GM23338 (cell line): Measurements from ENCODE around the gene BRSK2. TPM values are rescaled to one million over a fixed set of nuclear protein-coding genes. Genes with fewer than 3 reads are reported as not detected.

ENCODE experiments used
- ATAC-seq: fragments of 200-7000 bp; cut with Tn5 transposase; 3 replicates; pipeline ENCODE4 v1.9.1; 2020
- DNase-seq: peaks from one replicate; pipeline ENCODE4 v3.0.0-alpha.2; 2015; ENCODE audit warnings: low spot score
- H2AFZ ChIP-seq: fragments of 200-600 bp; sonication (generic); 2 replicates; pipeline ENCODE4 v1.8.0; 2016; ENCODE audit warnings: antibody characterized with exemption, mild to moderate bottlenecking, moderate library complexity
- H3F3A ChIP-seq: fragments of 200-600 bp; sonication (generic); replicated peaks from 2 replicates; pipeline ENCODE4 v1.8.0; 2017; ENCODE audit warnings: antibody characterized with exemption, mixed run types, low read depth
- H3K27ac ChIP-seq: fragments of 200-600 bp; sonication (generic); 2 replicates; pipeline ENCODE4 v1.6.1; 2016; ENCODE audit warnings: low read depth
- H3K27me3 ChIP-seq: fragments of 200-600 bp; sonication (generic); 2 replicates; pipeline ENCODE4 v1.8.0; 2016; ENCODE audit warnings: mild to moderate bottlenecking, mixed run types, moderate library complexity; ENCODE audit not compliant: insufficient read depth
- H3K36me3 ChIP-seq: fragments of 200-600 bp; sonication (generic); 2 replicates; pipeline ENCODE4 v1.8.0; 2016; ENCODE audit warnings: mild to moderate bottlenecking; ENCODE audit not compliant: insufficient read depth
- H3K4me1 ChIP-seq: fragments of 200-600 bp; sonication (generic); 2 replicates; pipeline ENCODE4 v1.8.0; 2016; ENCODE audit warnings: mild to moderate bottlenecking, moderate library complexity; ENCODE audit not compliant: insufficient read depth
- H3K4me2 ChIP-seq: fragments of 200-600 bp; sonication (generic); 2 replicates; pipeline ENCODE4 v1.7.1; 2017; ENCODE audit warnings: mixed run types
- H3K4me3 ChIP-seq: fragments of 200-600 bp; sonication (generic); 2 replicates; pipeline ENCODE4 v1.6.1; 2016; ENCODE audit warnings: mixed run types
- H3K79me2 ChIP-seq: fragments of 200-600 bp; sonication (generic); replicated peaks from 2 replicates; pipeline ENCODE4 v1.8.0; 2017; ENCODE audit warnings: mild to moderate bottlenecking; ENCODE audit not compliant: insufficient read depth
- H3K9me2 ChIP-seq: fragments of 200-600 bp; sonication (generic); 2 replicates; pipeline ENCODE4 v1.8.0; 2017; ENCODE audit not compliant: insufficient read depth
- H4K20me1 ChIP-seq: fragments of 200-600 bp; sonication (generic); replicated peaks from 2 replicates; pipeline ENCODE4 v1.8.0; 2017; ENCODE audit warnings: mild to moderate bottlenecking; ENCODE audit not compliant: insufficient read depth
- H3K27ac Mint-ChIP-seq: 2 replicates; pipeline ENCODE4 v1.8.0; 2020; ENCODE audit warnings: inconsistent platforms, mild to moderate bottlenecking, moderate library complexity, mixed read lengths
- H3K27me3 Mint-ChIP-seq: 3 replicates; pipeline ENCODE4 v1.8.0; 2022; ENCODE audit warnings: low read depth, mild to moderate bottlenecking, moderate library complexity, mixed read lengths, inconsistent platforms; ENCODE audit not compliant: insufficient read depth, poor library complexity
- H3K36me3 Mint-ChIP-seq: 3 replicates; pipeline ENCODE4 v1.8.0; 2021; ENCODE audit warnings: low read depth, mild to moderate bottlenecking, inconsistent platforms, moderate library complexity, mixed read lengths
- H3K4me1 Mint-ChIP-seq: 3 replicates; pipeline ENCODE4 v1.8.0; 2020; ENCODE audit warnings: mild to moderate bottlenecking, inconsistent platforms, mixed read lengths
- H3K4me3 Mint-ChIP-seq: 3 replicates; pipeline ENCODE4 v1.8.0; 2021; ENCODE audit warnings: moderate library complexity, mild to moderate bottlenecking, inconsistent platforms, mixed read lengths
- H3K9me3 Mint-ChIP-seq: 3 replicates; pipeline ENCODE4 v1.8.0; 2020; ENCODE audit warnings: moderate library complexity, mild to moderate bottlenecking, inconsistent platforms, mixed read lengths
- CREB1 ChIP-seq: fragments of 250-450 bp; sonication (Bioruptor Pico); IDR thresholded peaks from 2 replicates; pipeline ENCODE4 v1.5.0; 2020; ENCODE audit warnings: low read depth, mild to moderate bottlenecking, moderate library complexity
- CTCF ChIP-seq, 2 experiments: fragments of 200-600 bp in 1 of 2; sonication (generic) in 1 of 2; conservative IDR thresholded peaks; 2 replicates each; pipeline versions ENCODE4 v1.5.1 to v1.6.1; 2016 to 2017; ENCODE audit warnings: antibody characterized with exemption in 2 of 2, low read depth in 2 of 2, mild to moderate bottlenecking in 2 of 2, moderate library complexity in 1 of 2
- ETS1 ChIP-seq: IDR thresholded peaks from 2 replicates; pipeline ENCODE4 v1.6.1; 2016; ENCODE audit warnings: antibody characterized with exemption
- EZH2 ChIP-seq: fragments of 200-600 bp; sonication (generic); IDR thresholded peaks from one replicate; pipeline ENCODE4 v1.8.0; 2017; ENCODE audit warnings: antibody characterized with exemption, mild to moderate bottlenecking, low read depth; ENCODE audit not compliant: unreplicated experiment
- EZH2phosphoT487 ChIP-seq: fragments of 200-600 bp; sonication (generic); IDR thresholded peaks from one replicate; pipeline ENCODE4 v1.8.1; 2018; ENCODE audit warnings: antibody characterized with exemption; ENCODE audit not compliant: unreplicated experiment
- JUNB ChIP-seq: IDR thresholded peaks from one replicate; pipeline ENCODE4 v1.6.1; 2016; ENCODE audit warnings: antibody characterized with exemption; ENCODE audit not compliant: unreplicated experiment
- NANOG ChIP-seq: IDR thresholded peaks from 2 replicates; pipeline ENCODE4 v1.6.1; 2016; ENCODE audit warnings: antibody characterized with exemption, borderline replicate concordance
- POLR2AphosphoS5 ChIP-seq: IDR thresholded peaks from 2 replicates; pipeline ENCODE4 v1.6.1; 2016; ENCODE audit warnings: antibody characterized with exemption, low read depth
- REST ChIP-seq: IDR thresholded peaks from one replicate; pipeline ENCODE4 v1.6.1; 2018; ENCODE audit warnings: antibody characterized with exemption; ENCODE audit not compliant: unreplicated experiment
- STAT1 ChIP-seq: IDR thresholded peaks from one replicate; pipeline ENCODE4 v1.6.1; 2016; ENCODE audit warnings: antibody characterized with exemption; ENCODE audit not compliant: unreplicated experiment
- ZNF114 ChIP-seq: fragments of 250-450 bp; sonication (Bioruptor Pico); IDR thresholded peaks from 2 replicates; pipeline ENCODE4 v1.5.0; 2020; ENCODE audit warnings: mild to moderate bottlenecking, moderate library complexity
- ZNF331 ChIP-seq: fragments of 250-450 bp; sonication (Bioruptor Pico); IDR thresholded peaks from 2 replicates; pipeline ENCODE4 v1.5.0; 2020; ENCODE audit warnings: low read depth, mild to moderate bottlenecking, moderate library complexity
- ZNF462 ChIP-seq: fragments of 250-450 bp; sonication (Bioruptor Pico); IDR thresholded peaks from 2 replicates; pipeline ENCODE4 v1.5.0; 2020; ENCODE audit warnings: mild to moderate bottlenecking, moderate library complexity
- polyA plus RNA-seq: library from polyadenylated mRNA; unstranded; fragments of >200 nt; fragmentation: Nextera tagmentation; extraction: Ambion mirVana; gene quantifications from 2 replicates; pipeline ENCODE4 v1.2.1, GENCODE V29; 2016
- total RNA-seq: library from RNA; depleted of rRNA; stranded (reverse); fragments of >200 nt; shearing (Covaris generic); gene quantifications from 2 replicates; pipeline ENCODE4 v1.2.3, GENCODE V29; 2014

The BRSK2 gene
- total and polyA plus RNA-seq, 2 experiments from 2014 or later: 7.2 to 20.3 TPM

GRCh38 chr11:1356007-1356435, 33.7 kb upstream of the BRSK2 start:
- Histone ChIP-seq H4K20me1 (no peaks in the 10 kb centered on the region), H2AFZ (no peak overlapping the region), H3K79me2 (no peaks in the 10 kb centered on the region), H3K9me2 (no peaks in the 10 kb centered on the region), H3K4me3 (no peak overlapping the region), H3F3A (no peaks in the 10 kb centered on the region), H3K4me2 (no peak overlapping the region), H3K27me3 (no peaks in the 10 kb centered on the region), H3K36me3 (no peaks in the 10 kb centered on the region), H3K4me1 (no peaks in the 10 kb centered on the region), H3K27ac (no peak overlapping the region)
- no peak for TF ChIP-seq EZH2phosphoT487
- TF ChIP-seq JUNB: no peak
- TF ChIP-seq ZNF462 (CRISPR knock-in tag): no peak
- no peak for TF ChIP-seq STAT1
- TF ChIP-seq ZNF114 (CRISPR knock-in tag): no peak
- no peak for TF ChIP-seq CTCF (conservative IDR thresholded peaks at IDR 0.05; ENCODE audit: low read depth in 2 of 2)
- no peak for TF ChIP-seq ZNF331 (CRISPR knock-in tag)
- TF ChIP-seq EZH2: no peak
- no peak for TF ChIP-seq NANOG
- no peak for TF ChIP-seq POLR2AphosphoS5
- no peak for TF ChIP-seq REST
- TF ChIP-seq ETS1: no peak
- no peak for TF ChIP-seq CREB1 (CRISPR knock-in tag)
- H3K27me3 Mint-ChIP-seq: peaks cover 12% of the 10 kb centered on the region
- H3K4me1 Mint-ChIP-seq: peaks cover 3% of the 10 kb centered on the region; the same call in 2 of the 3 replicates
- DNase-seq: no peak
- ATAC-seq: no peak
- no peak overlapping the region for H3K4me3 Mint-ChIP-seq
- H3K27ac Mint-ChIP-seq: no peak overlapping the region
- H3K9me3 Mint-ChIP-seq: peaks cover 8% of the 10 kb centered on the region; the same call in 1 of the 3 replicates
- H3K36me3 Mint-ChIP-seq: no peaks in the 10 kb centered on the region; the same call in 2 of the 3 replicates
